ENCODE data around the gene FBXO3. TPM values are rescaled to one million over a fixed set of nuclear protein-coding genes. Genes with fewer than 3 reads are reported as not detected.

The FBXO3 gene
- total RNA-seq, 1 donor from 2014 or later, result 21.6 TPM

Other genes starting within 250 kb of the FBXO3 start
- 0.25 and 0.32 TPM in 2 replicates for gene C11orf91, start 73.7 kb downstream of the FBXO3 start, total RNA-seq
- gene CD59, start 38.1 kb downstream of the FBXO3 start, total RNA-seq, result 125 and 135 TPM in 2 replicates
- 0.16 TPM in 1 of 2 replicates, not detected in the other for gene LMO2, start 117.6 kb upstream of the FBXO3 start, total RNA-seq